Measurements from ENCODE around the gene SGMS1. TPM values are rescaled to one million over a fixed set of nuclear protein-coding genes. Genes with fewer than 3 reads are reported as not detected.

Gene SGMS1
- total RNA-seq, 1 experiment from 2014 or later: 20.4 TPM

GRCh38 chr10:50574931-50575330 is 48.8 kb downstream of the SGMS1 start:
- H3K23ac ChIP-seq (ENCODE audit: insufficient read length, low read depth, low read length): no peak overlapping the region
- no peak overlapping the region for H4K8ac ChIP-seq (replicated peaks; ENCODE audit: insufficient read length, low read depth, low read length)
- no peak overlapping the region for H3K4ac ChIP-seq (ENCODE audit: low read depth, low read length)
- no peak overlapping the region for H2BK120ac ChIP-seq (ENCODE audit: low read depth, low read length, poor library complexity, severe bottlenecking)
- H2BK20ac ChIP-seq (ENCODE audit: low read depth, low read length, poor library complexity, severe bottlenecking): no peak overlapping the region
- no peak overlapping the region for H3K4me2 ChIP-seq (ENCODE audit: insufficient read depth, insufficient read length, low read length)
- H3K4me1 ChIP-seq (ENCODE audit: insufficient read depth, low read length): peaks cover 25% of the 10 kb centered on the region
- H2BK15ac ChIP-seq (ENCODE audit: low read depth, low read length): no peak overlapping the region
- H3K27ac Mint-ChIP-seq: peak overlapping the region in 1 of 3 experiments; percentile 79; a peak in 2 of 7 replicates
- H3K9me3 Mint-ChIP-seq: no peaks in the 10 kb centered on the region
- H4K5ac ChIP-seq (ENCODE audit: insufficient read length, low read depth, low read length): no peak overlapping the region
- H3K9me3 ChIP-seq (ENCODE audit: control insufficient read depth, low read depth, low read length): no peaks in the 10 kb centered on the region
- H3K79me2 ChIP-seq (ENCODE audit: insufficient read depth, low read length): peaks cover 6% of the 10 kb centered on the region; the same call in 1 of the 2 replicates
- no peaks in the 10 kb centered on the region; a peak in 1 of 7 replicates for H3K36me3 Mint-ChIP-seq (ENCODE audit: insufficient read depth in 1 of 3, low read depth in 3 of 3)
- H4K20me1 ChIP-seq (ENCODE audit: control insufficient read depth, insufficient read depth, insufficient read length): no peaks in the 10 kb centered on the region
- no peak overlapping the region for H2AK5ac ChIP-seq (ENCODE audit: insufficient read length, low read length)
- H3K27me3 Mint-ChIP-seq (ENCODE audit: low read depth): no peaks in the 10 kb centered on the region
- no peak overlapping the region for H3K56ac ChIP-seq (ENCODE audit: insufficient read length, low read depth, low read length)
- no CpG with 5 or more reads among the region's 5 CpGs for WGBS (ENCODE audit: extremely low coverage, insufficient read length, low lambda C conversion rate)
- no peak overlapping the region for H4K91ac ChIP-seq (ENCODE audit: insufficient read length, low read depth, low read length)
- H3K23me2 ChIP-seq (ENCODE audit: insufficient read length, low read depth, low read length, poor library complexity, severe bottlenecking): no peaks in the 10 kb centered on the region
- no peak overlapping the region for H3K18ac ChIP-seq (ENCODE audit: insufficient read length, low read depth, low read length)
- no peak overlapping the region for H3K27ac ChIP-seq (ENCODE audit: insufficient read length, low read depth, low read length)
- H3K14ac ChIP-seq (ENCODE audit: insufficient read depth, low read length): no peak overlapping the region
- no peaks in the 10 kb centered on the region for H3K27me3 ChIP-seq (ENCODE audit: insufficient read depth, low read length)
- H3K4me1 Mint-ChIP-seq: peaks cover 62 to 73% of the 10 kb centered on the region in 2 experiments
- H3K4me3 Mint-ChIP-seq: no peak overlapping the region
- no peak for DNase-seq
- peaks cover 6% of the 10 kb centered on the region for H3K79me1 ChIP-seq (ENCODE audit: insufficient read depth, low read depth, low read length, poor library complexity, severe bottlenecking)
- H2AFZ ChIP-seq (ENCODE audit: low read length): no peak overlapping the region
- no peak overlapping the region for H3T11ph ChIP-seq (ENCODE audit: low read length)
- H2BK12ac ChIP-seq (ENCODE audit: insufficient read length, low read depth, low read length): no peak overlapping the region
- no peak for TF ChIP-seq CTCF (conservative IDR thresholded peaks at IDR 0.05)
- H2BK5ac ChIP-seq (ENCODE audit: insufficient read length, low read length): no peak overlapping the region
- no peak overlapping the region for H3K9ac ChIP-seq (ENCODE audit: extremely low read depth, insufficient read length, low read length)
